Uterus (tissue), 4 donors: ENCODE measurements around the gene SBNO2. TPM values are rescaled to one million over a fixed set of nuclear protein-coding genes. Genes with fewer than 3 reads are reported as not detected.

Source experiments
- DNase-seq, 2 donors: peaks; one replicate each; pipeline ENCODE4 v3.0.0-alpha.2; 2019 to 2020
- H3K27ac ChIP-seq, 2 donors: fragments of 200-600 bp; sonication (generic); 1 replicate in 1 of 2; 2 replicates in 1 of 2; pipeline ENCODE4 v1.5.1; 2016 to 2018
- H3K27me3 ChIP-seq, 2 donors: fragments of 200-600 bp; sonication (generic); one replicate each; pipeline ENCODE4 v1.5.1; 2018 to 2019; ENCODE audit warnings: control low read depth in 1 of 2
- H3K36me3 ChIP-seq, 2 donors: fragments of 200-600 bp; sonication (generic); one replicate each; pipeline ENCODE4 v1.5.1; 2019; ENCODE audit warnings: control low read depth in 1 of 2
- H3K4me1 ChIP-seq, 2 donors: fragments of 200-600 bp; sonication (generic); one replicate each; pipeline ENCODE4 v1.5.1; 2018 to 2019; ENCODE audit warnings: control low read depth in 1 of 2
- H3K4me3 ChIP-seq, 2 donors: fragments of 200-600 bp; sonication (generic); 1 replicate in 1 of 2; 2 replicates in 1 of 2; pipeline ENCODE4 v1.5.1; 2018 to 2019; ENCODE audit warnings: mild to moderate bottlenecking in 1 of 2
- H3K9me3 ChIP-seq, 2 donors: fragments of 200-600 bp; sonication (generic); one replicate each; pipeline ENCODE4 v1.5.1; 2019; ENCODE audit warnings: control low read depth in 1 of 2
- CTCF ChIP-seq, 4 experiments: fragments of 200-600 bp in 2 of 4; fragments of 450-650 bp in 2 of 4; sonication (generic) in 2 of 4; IDR thresholded peaks; one replicate each; pipeline ENCODE4 v1.5.1; 2016 to 2019; ENCODE audit warnings: antibody characterized with exemption in 4 of 4, mild to moderate bottlenecking in 2 of 4, moderate library complexity in 1 of 4
- POLR2A ChIP-seq, 2 donors: fragments of 450-650 bp; IDR thresholded peaks; one replicate each; pipeline ENCODE4 v1.6.1; 2016; ENCODE audit warnings: antibody characterized with exemption in 2 of 2, mild to moderate bottlenecking in 1 of 2, moderate library complexity in 1 of 2
- intact Hi-C: fragments of 100-400 bp; cut with DNase I; formaldehyde crosslinking; loops from one replicate; pipeline ENCODE4 v1.15.1; 2023; ENCODE audit warnings: low total_unique reads
- total RNA-seq, 4 donors: library from RNA; depleted of rRNA in 3 of 4; stranded (reverse); fragments of >200 nt in 3 of 4; gene quantifications; one replicate each; pipeline versions ENCODE4 v1.1.0 to v1.2.4, GENCODE V29; 2014 to 2023
- donor health status: DM: yes; HTN: yes; CAD: no.

SBNO2 gene
- total RNA-seq, 4 donors from 2014 or later, result 4.4 to 107 (median 10.7) TPM

DNA sequence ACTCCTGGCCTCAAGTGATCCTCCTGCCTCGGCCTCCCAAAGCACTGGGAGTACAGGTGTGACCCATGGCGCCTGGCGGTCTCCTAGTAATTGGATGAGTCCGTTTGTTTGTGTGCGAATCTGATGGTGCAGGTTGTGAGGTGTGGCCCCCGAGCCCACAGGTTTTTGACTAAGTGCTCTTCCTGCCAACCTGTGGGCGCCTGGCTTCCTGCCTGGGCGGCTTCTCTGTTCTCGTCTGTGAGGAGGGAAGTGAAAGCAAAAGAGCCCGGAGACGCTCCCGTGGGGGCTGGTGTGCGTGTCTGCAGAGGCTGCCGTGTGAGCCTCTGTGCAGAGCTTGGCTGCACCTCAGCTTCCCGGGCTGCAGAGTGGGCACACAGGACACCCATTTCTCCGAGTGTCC is 97.1 kb downstream of the SBNO2 start:
- no peak for DNase-seq
- Histone ChIP-seq H3K4me3 (no peak overlapping the region), H3K36me3 (no peaks in the 10 kb centered on the region), H3K27ac (no peak overlapping the region), H3K27me3 (no peaks in the 10 kb centered on the region), H3K9me3 (no peaks in the 10 kb centered on the region), H3K4me1 (peaks cover 0 to 3% of the 10 kb centered on the region in 2 donors)
- no peak for TF ChIP-seq CTCF (IDR thresholded peaks at IDR 0.05)
- intact Hi-C loops, result no loop called here

DNA sequence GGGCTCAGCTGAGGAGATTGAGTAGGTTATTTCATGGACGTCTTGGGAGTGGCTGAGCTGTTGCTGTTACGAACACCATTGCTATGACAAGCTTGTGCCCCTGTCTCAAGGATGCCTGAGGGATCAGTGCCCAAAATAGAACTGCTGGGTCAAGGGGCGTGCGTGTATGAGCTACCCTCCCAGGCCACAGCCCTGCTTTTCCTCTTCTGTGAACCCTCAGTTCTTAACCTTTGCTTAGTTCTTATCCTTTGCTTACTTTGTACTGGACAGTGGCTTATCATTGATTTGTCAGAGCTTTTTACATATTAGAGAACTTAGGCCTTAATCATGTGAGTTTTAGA is 98.1 kb downstream of the SBNO2 start:
- Histone ChIP-seq H3K4me1 (peaks cover 0 to 6% of the 10 kb centered on the region in 2 donors), H3K27me3 (peaks cover under 1% of the 10 kb centered on the region in 2 donors), H3K27ac (no peak overlapping the region), H3K9me3 (no peaks in the 10 kb centered on the region), H3K4me3 (no peak overlapping the region), H3K36me3 (no peaks in the 10 kb centered on the region)
- no peak for DNase-seq
- intact Hi-C loops, result no loop called here
- TF ChIP-seq POLR2A (IDR thresholded peaks at IDR 0.05) (no peak), CTCF (IDR thresholded peaks at IDR 0.05) (no peak)

DNA sequence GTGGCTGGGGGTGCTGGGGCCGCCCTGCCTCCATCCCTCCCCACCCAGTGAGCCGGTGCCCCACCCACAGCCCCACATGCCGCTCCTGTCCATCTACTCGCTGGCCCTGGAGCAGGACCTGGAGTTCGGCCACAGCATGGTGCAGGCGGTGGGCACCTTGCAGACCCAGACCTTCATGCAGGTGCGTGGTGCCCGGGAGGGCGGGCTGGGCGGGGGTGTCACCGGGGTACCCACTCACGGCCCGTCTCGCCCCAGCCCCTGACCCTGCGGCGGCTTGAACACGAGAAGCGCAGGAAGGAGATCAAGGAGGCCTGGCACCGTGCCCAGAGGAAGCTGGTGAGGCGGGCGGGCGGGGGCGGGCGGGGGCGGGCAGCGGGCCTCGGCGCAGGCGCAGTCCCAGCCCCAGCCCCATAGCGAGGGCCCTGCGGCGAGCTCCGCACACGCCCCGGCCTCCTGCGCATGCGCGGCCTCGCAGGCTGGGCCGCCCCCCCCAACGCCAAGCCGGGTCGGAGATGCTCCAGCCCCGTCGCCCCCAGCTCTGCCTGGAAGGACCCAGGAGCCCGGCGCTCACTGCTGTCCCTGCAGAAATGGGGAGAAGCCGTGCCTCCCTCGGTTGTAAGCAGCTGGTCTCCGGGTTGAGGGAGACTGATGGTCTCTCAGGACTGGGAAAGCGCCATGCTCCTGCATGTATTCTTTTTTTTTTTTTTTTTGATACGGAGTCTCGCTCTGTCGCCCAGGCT is 99.4 kb downstream of the SBNO2 start:
- intact Hi-C loops, result no loop called here
- Histone ChIP-seq H3K4me3 (no peak overlapping the region), H3K36me3 (no peaks in the 10 kb centered on the region), H3K27me3 (peaks cover 8 to 14% of the 10 kb centered on the region in 2 donors), H3K9me3 (no peaks in the 10 kb centered on the region), H3K4me1 (peaks cover 0 to 6% of the 10 kb centered on the region in 2 donors), H3K27ac (no peak overlapping the region)
- TF ChIP-seq POLR2A (IDR thresholded peaks at IDR 0.05) (no peak), CTCF (IDR thresholded peaks at IDR 0.05) (no peak)
- DNase-seq, result peak in 1 of 2 donors; percentile 71

DNA sequence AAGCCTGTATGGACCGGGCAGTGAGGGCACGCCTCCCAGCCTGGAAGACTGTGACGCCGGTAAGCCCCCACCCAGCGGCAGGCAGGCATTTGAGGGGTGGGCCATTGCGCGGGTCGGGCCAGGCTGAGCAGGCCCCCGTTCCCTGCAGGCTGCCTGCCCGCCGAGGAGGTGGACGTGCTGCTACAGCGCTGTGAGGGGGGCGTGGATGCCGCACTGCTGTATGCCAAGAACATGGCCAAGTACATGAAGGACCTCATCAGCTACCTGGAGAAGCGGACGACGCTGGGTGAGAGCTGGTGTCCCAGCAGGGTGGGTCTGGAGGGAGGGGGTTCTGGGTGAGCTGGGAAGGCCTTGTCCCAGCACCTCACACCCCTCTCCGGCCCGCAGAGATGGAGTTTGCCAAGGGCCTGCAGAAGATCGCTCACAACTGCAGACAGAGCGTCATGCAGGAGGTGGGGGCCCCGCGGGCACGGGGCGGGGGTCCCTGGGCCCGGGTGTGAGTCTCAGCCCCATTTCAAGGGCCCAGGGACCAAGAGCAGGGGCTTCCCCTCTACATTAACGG is 100.0 kb downstream of the SBNO2 start:
- DNase-seq, result no peak
- no peaks in the 10 kb centered on the region for H3K9me3 ChIP-seq
- TF ChIP-seq CTCF (IDR thresholded peaks at IDR 0.05) (no peak), POLR2A (IDR thresholded peaks at IDR 0.05) (no peak)
- no peak overlapping the region for H3K4me3 ChIP-seq
- H3K36me3 ChIP-seq, result no peaks in the 10 kb centered on the region
- H3K4me1 ChIP-seq, result peaks cover 0 to 6% of the 10 kb centered on the region in 2 donors
- no peak overlapping the region for H3K27ac ChIP-seq
- peaks cover 8 to 20% of the 10 kb centered on the region in 2 donors for H3K27me3 ChIP-seq
- intact Hi-C loops, result no loop called here

DNA sequence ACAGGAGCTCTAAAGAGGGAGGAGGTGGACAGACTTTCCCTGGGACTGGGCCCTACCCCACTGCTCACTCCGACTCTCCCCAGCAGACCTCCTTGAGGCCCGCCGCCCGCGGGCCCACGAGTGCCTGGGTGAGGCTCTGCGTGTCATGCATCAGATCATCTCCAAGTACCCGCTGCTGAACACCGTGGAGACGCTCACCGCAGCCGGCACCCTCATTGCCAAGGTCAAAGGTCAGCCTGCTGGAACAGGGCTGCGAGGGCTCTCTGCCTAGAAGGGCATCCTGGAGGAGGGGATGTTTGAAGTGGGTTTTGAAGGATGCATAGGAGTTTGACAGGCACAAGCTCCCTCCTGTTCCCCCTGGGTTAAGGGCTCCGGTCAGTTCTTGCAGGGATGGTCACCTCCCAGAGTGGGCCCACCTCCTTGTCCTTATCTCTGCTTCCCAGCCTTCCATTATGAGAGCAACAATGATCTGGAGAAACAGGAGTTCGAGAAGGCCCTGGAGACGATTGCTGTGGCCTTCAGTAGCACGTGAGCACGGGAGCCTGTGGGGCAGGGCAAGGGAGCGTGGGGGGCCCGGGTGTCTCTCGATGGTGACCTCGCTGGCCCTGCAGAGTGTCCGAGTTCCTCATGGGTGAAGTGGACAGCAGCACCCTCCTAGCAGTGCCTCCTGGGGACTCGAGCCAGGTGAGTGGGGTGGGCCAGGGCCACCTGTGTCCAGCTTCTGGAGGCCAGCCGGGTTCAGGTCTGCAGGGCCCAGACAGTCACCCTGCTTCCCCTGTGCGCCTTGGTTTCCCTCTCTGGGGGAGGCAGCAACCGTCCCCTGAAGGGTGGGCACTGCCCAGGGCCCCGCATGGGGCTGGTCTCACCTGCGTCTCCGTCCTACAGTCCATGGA is 100.8 kb downstream of the SBNO2 start:
- DNase-seq, result no peak
- no peak overlapping the region for H3K27ac ChIP-seq
- intact Hi-C loops, result no loop called here
- no peak overlapping the region for H3K4me3 ChIP-seq
- H3K9me3 ChIP-seq, result no peaks in the 10 kb centered on the region
- peaks cover 8 to 28% of the 10 kb centered on the region in 2 donors for H3K27me3 ChIP-seq
- peaks cover 0 to 6% of the 10 kb centered on the region in 2 donors for H3K4me1 ChIP-seq
- no peaks in the 10 kb centered on the region for H3K36me3 ChIP-seq
- TF ChIP-seq POLR2A (IDR thresholded peaks at IDR 0.05) (no peak), CTCF (IDR thresholded peaks at IDR 0.05) (no peak)
